ENCODE measurements around the gene FGGY. TPM values are rescaled to one million over a fixed set of nuclear protein-coding genes. Genes with fewer than 3 reads are reported as not detected.

FGGY gene
- total RNA-seq, 1 experiment from 2014 or later = 14.6 TPM

- Histone ChIP-seq H2AFZ (ENCODE audit: low read length) (no peak overlapping the region), H3K18ac (ENCODE audit: insufficient read length, low read depth, low read length) (no peak overlapping the region), H3K9me3 (ENCODE audit: control insufficient read depth, low read depth, low read length) (no peaks in the 10 kb centered on the region), H2BK12ac (ENCODE audit: insufficient read length, low read depth, low read length) (no peak overlapping the region), H2AK5ac (ENCODE audit: insufficient read length, low read length) (no peak overlapping the region), H3K14ac (ENCODE audit: insufficient read depth, low read length) (no peak overlapping the region), H3K56ac (ENCODE audit: insufficient read length, low read depth, low read length) (no peak overlapping the region), H3K27ac (ENCODE audit: insufficient read length, low read depth, low read length) (no peak overlapping the region), H3K4ac (ENCODE audit: low read depth, low read length) (no peak overlapping the region), H3K23ac (ENCODE audit: insufficient read length, low read depth, low read length) (no peak overlapping the region), H2BK5ac (ENCODE audit: insufficient read length, low read length) (no peak overlapping the region), H2BK20ac (ENCODE audit: low read depth, low read length, poor library complexity, severe bottlenecking) (no peak overlapping the region), H3K9ac (ENCODE audit: extremely low read depth, insufficient read length, low read length) (no peak overlapping the region), H3T11ph (ENCODE audit: low read length) (no peak overlapping the region), H2BK15ac (ENCODE audit: low read depth, low read length) (no peak overlapping the region), H4K91ac (ENCODE audit: insufficient read length, low read depth, low read length) (no peak overlapping the region), H4K8ac (replicated peaks; ENCODE audit: insufficient read length, low read depth, low read length) (no peak overlapping the region), H3K23me2 (ENCODE audit: insufficient read length, low read depth, low read length, poor library complexity, severe bottlenecking) (no peaks in the 10 kb centered on the region), H3K79me1 (ENCODE audit: insufficient read depth, low read depth, low read length, poor library complexity, severe bottlenecking) (no peaks in the 10 kb centered on the region), H3K4me2 (ENCODE audit: insufficient read depth, insufficient read length, low read length) (no peak overlapping the region), H3K4me1 (ENCODE audit: insufficient read depth, low read length) (no peaks in the 10 kb centered on the region; the same call in 1 of the 2 replicates), H4K5ac (ENCODE audit: insufficient read length, low read depth, low read length) (no peak overlapping the region), H4K20me1 (ENCODE audit: control insufficient read depth, insufficient read depth, insufficient read length) (no peaks in the 10 kb centered on the region), H3K79me2 (ENCODE audit: insufficient read depth, low read length) (no peaks in the 10 kb centered on the region), H2BK120ac (ENCODE audit: low read depth, low read length, poor library complexity, severe bottlenecking) (no peak overlapping the region), H3K27me3 (ENCODE audit: insufficient read depth, low read length) (no peaks in the 10 kb centered on the region)
- no peak for DNase-seq
- H3K36me3 Mint-ChIP-seq (ENCODE audit: insufficient read depth in 1 of 3, low read depth in 3 of 3) = peaks cover 0 to 2% (median 0%) of the 10 kb centered on the region in 3 experiments; a peak in 2 of 7 replicates
- no peak for TF ChIP-seq CTCF (conservative IDR thresholded peaks at IDR 0.05)
- no peaks in the 10 kb centered on the region for H3K9me3 Mint-ChIP-seq
- no peak overlapping the region for H3K4me3 Mint-ChIP-seq
- H3K27me3 Mint-ChIP-seq (ENCODE audit: low read depth) = no peaks in the 10 kb centered on the region
- H3K27ac Mint-ChIP-seq = 0 out of 7 replicates have a peak overlapping the region, but pooled peaks of 1 of the 3 experiments have one; percentile 20
- no CpG with 5 or more reads among the region's 2 CpGs for WGBS (ENCODE audit: extremely low coverage, insufficient read length, low lambda C conversion rate)
- H3K4me1 Mint-ChIP-seq = peaks cover 4 to 9% of the 10 kb centered on the region in 2 experiments
Observed at GRCh38 chr1:59641836-59642235, 344.9 kb downstream of the FGGY start.
